ENCODE measurements around the gene TRPT1. TPM values are rescaled to one million over a fixed set of nuclear protein-coding genes. Genes with fewer than 3 reads are reported as not detected.

TRPT1 gene
- total and polyA plus RNA-seq, 9 of the 15 experiments (the other 6 are each of a cell fraction or from before 2014, with no cell fraction given) = 4.6 to 41.7 (median 23.1) TPM

DNA sequence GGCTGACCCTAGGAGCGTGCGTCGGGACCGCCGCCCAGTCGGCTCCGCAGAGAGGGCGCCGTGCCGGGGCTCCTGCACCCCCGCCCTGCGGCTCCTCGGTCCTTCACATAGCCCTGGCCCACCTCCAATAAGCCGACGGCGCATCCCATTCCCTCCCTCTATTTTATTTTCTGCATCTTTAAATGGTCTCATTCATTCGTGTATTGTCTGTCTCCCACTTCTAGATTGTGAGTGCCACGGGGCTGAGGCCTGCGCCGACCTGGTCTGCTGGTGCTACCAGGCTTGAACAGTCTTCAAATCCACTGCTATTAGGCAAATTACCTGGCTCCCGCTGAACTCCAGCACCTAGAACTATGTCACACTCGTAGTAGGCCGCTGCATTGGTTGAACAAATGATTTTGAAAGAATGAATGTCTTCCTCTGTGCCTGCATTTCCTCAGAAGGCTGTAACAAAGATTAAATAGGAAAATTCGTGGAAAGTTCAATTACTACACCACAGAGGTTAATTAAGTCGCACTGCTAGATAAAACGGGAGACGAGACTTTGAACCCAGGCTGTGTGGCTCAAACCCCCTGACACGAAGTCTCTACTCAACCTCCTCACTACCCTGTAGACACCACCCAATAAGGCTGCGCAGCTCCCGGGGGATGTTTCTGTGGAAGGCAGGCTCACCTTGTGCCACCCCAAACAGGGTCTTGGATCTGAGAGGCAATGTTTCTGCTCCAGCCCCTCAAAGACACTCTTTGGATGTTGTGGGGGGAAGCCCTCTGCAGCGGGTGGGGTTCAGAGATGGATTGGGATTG, 21.9 kb upstream of the TRPT1 start (continued):
- TF ChIP-seq, protein P1, sequence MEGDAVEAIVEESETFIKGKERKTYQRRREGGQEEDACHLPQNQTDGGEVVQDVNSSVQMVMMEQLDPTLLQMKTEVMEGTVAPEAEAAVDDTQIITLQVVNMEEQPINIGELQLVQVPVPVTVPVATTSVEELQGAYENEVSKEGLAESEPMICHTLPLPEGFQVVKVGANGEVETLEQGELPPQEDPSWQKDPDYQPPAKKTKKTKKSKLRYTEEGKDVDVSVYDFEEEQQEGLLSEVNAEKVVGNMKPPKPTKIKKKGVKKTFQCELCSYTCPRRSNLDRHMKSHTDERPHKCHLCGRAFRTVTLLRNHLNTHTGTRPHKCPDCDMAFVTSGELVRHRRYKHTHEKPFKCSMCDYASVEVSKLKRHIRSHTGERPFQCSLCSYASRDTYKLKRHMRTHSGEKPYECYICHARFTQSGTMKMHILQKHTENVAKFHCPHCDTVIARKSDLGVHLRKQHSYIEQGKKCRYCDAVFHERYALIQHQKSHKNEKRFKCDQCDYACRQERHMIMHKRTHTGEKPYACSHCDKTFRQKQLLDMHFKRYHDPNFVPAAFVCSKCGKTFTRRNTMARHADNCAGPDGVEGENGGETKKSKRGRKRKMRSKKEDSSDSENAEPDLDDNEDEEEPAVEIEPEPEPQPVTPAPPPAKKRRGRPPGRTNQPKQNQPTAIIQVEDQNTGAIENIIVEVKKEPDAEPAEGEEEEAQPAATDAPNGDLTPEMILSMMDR (IDR thresholded peaks at IDR 0.05 in 2 of 3, conservative IDR thresholded peaks at IDR 0.05 in 1 of 3; ENCODE audit: insufficient read depth in 2 of 3, low read depth in 1 of 3, low read length in 3 of 3) = no peak
- no peak for TF ChIP-seq SAFB (IDR thresholded peaks at IDR 0.05; ENCODE audit: borderline replicate concordance, low read depth, low read length)
- TF ChIP-seq, protein P2, sequence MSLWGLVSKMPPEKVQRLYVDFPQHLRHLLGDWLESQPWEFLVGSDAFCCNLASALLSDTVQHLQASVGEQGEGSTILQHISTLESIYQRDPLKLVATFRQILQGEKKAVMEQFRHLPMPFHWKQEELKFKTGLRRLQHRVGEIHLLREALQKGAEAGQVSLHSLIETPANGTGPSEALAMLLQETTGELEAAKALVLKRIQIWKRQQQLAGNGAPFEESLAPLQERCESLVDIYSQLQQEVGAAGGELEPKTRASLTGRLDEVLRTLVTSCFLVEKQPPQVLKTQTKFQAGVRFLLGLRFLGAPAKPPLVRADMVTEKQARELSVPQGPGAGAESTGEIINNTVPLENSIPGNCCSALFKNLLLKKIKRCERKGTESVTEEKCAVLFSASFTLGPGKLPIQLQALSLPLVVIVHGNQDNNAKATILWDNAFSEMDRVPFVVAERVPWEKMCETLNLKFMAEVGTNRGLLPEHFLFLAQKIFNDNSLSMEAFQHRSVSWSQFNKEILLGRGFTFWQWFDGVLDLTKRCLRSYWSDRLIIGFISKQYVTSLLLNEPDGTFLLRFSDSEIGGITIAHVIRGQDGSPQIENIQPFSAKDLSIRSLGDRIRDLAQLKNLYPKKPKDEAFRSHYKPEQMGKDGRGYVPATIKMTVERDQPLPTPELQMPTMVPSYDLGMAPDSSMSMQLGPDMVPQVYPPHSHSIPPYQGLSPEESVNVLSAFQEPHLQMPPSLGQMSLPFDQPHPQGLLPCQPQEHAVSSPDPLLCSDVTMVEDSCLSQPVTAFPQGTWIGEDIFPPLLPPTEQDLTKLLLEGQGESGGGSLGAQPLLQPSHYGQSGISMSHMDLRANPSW (CRISPR knock-in tag; IDR thresholded peaks at IDR 0.05) = no peak
- TF ChIP-seq ZNF717 (CRISPR knock-in tag; IDR thresholded peaks at IDR 0.05) = no peak
- TF ChIP-seq HMG20A (CRISPR knock-in tag; conservative IDR thresholded peaks at IDR 0.05) = no peak
- no peak for TF ChIP-seq KHSRP (IDR thresholded peaks at IDR 0.05)
- TF ChIP-seq ZNF586 (CRISPR knock-in tag; conservative IDR thresholded peaks at IDR 0.05) = no peak
- peak; percentile 51; the same call in 1 of the 2 replicates for TF ChIP-seq HOXB6 (CRISPR knock-in tag; IDR thresholded peaks at IDR 0.05; ENCODE audit: borderline replicate concordance)
- TF ChIP-seq LCOR (CRISPR knock-in tag; IDR thresholded peaks at IDR 0.05) = no peak
- TF ChIP-seq U2AF2 (optimal IDR thresholded peaks at IDR 0.05; ENCODE audit: low read depth, low read length) = no peak
- peak; percentile 70 for TF ChIP-seq ZFX (CRISPR knock-in tag; IDR thresholded peaks at IDR 0.05)
- no peak for TF ChIP-seq MBD2 (IDR thresholded peaks at IDR 0.05; ENCODE audit: borderline replicate concordance, low read depth)
- no peak for TF ChIP-seq HCFC1 (IDR thresholded peaks at IDR 0.05; ENCODE audit: low read depth, low read length)
- no peak for TF ChIP-seq SIN3B (IDR thresholded peaks at IDR 0.05; ENCODE audit: low read depth)
- TF ChIP-seq, protein P3, sequence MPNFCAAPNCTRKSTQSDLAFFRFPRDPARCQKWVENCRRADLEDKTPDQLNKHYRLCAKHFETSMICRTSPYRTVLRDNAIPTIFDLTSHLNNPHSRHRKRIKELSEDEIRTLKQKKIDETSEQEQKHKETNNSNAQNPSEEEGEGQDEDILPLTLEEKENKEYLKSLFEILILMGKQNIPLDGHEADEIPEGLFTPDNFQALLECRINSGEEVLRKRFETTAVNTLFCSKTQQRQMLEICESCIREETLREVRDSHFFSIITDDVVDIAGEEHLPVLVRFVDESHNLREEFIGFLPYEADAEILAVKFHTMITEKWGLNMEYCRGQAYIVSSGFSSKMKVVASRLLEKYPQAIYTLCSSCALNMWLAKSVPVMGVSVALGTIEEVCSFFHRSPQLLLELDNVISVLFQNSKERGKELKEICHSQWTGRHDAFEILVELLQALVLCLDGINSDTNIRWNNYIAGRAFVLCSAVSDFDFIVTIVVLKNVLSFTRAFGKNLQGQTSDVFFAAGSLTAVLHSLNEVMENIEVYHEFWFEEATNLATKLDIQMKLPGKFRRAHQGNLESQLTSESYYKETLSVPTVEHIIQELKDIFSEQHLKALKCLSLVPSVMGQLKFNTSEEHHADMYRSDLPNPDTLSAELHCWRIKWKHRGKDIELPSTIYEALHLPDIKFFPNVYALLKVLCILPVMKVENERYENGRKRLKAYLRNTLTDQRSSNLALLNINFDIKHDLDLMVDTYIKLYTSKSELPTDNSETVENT (CRISPR knock-in tag; IDR thresholded peaks at IDR 0.05) = no peak
- TF ChIP-seq DMBX1 (CRISPR knock-in tag; IDR thresholded peaks at IDR 0.05; ENCODE audit: borderline replicate concordance) = 0 out of 2 replicates have a peak, but pooled peaks have one; percentile 17
- no peak for TF ChIP-seq POLR3A (IDR thresholded peaks at IDR 0.05; ENCODE audit: borderline replicate concordance, extremely low read depth, insufficient read depth, insufficient read length)
- TF ChIP-seq ZNF347 (CRISPR knock-in tag; IDR thresholded peaks at IDR 0.05; ENCODE audit: low read depth) = no peak
- TF ChIP-seq, protein P4, sequence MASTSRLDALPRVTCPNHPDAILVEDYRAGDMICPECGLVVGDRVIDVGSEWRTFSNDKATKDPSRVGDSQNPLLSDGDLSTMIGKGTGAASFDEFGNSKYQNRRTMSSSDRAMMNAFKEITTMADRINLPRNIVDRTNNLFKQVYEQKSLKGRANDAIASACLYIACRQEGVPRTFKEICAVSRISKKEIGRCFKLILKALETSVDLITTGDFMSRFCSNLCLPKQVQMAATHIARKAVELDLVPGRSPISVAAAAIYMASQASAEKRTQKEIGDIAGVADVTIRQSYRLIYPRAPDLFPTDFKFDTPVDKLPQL (IDR thresholded peaks at IDR 0.05; ENCODE audit: extremely low read depth, insufficient read length) = no peak
- no peak for TF ChIP-seq NR4A1 (CRISPR knock-in tag; IDR thresholded peaks at IDR 0.05)
- 0 out of 2 replicates have a peak, but pooled peaks have one; percentile 12 for TF ChIP-seq NR4A1 (tag; IDR thresholded peaks at IDR 0.05)
